Measurements from ENCODE around the gene NUP188. TPM values are rescaled to one million over a fixed set of nuclear protein-coding genes. Genes with fewer than 3 reads are reported as not detected.

Gene NUP188
- total RNA-seq, 1 experiment from 2014 or later, result 98.9 TPM

- no peak for TF ChIP-seq ZNF219 (CRISPR knock-in tag; IDR thresholded peaks at IDR 0.05; ENCODE audit: borderline replicate concordance)
- TF ChIP-seq TEAD1 (CRISPR knock-in tag; IDR thresholded peaks at IDR 0.05), result no peak
- TF ChIP-seq ZNF396 (CRISPR knock-in tag; IDR thresholded peaks at IDR 0.05; ENCODE audit: borderline replicate concordance), result no peak
- TF ChIP-seq AR (CRISPR knock-in tag; IDR thresholded peaks at IDR 0.05), result no peak
- no peak for TF ChIP-seq ZNF671 (CRISPR knock-in tag; IDR thresholded peaks at IDR 0.05)
- no peak for TF ChIP-seq ERG (CRISPR knock-in tag; IDR thresholded peaks at IDR 0.05)
- no peak for TF ChIP-seq ATF1 (CRISPR knock-in tag; IDR thresholded peaks at IDR 0.05)
- no peak for TF ChIP-seq FOXP1 (CRISPR knock-in tag; IDR thresholded peaks at IDR 0.05; ENCODE audit: borderline replicate concordance)
- TF ChIP-seq TCF7 (CRISPR knock-in tag; IDR thresholded peaks at IDR 0.05; ENCODE audit: low read depth), result no peak
These were observed 73.6 kb downstream of the NUP188 start (continued) for GRCh38 chr9:129021091-129021490.

GRCh38 chr9:129022037-129022436 lies 74.5 kb downstream of the NUP188 start:
- CTCF ChIA-PET, result interaction anchor here (0.6 kb wide), 1 partner anchor 727 kb away, joined by 4 read pairs; no protein-coding TSS in a partner anchor
- Mint-ChIP-seq H3K27me3 (ENCODE audit: low read depth) (no peaks in the 10 kb centered on the region), H3K4me3 (no peak overlapping the region), H3K36me3 (peaks cover 8% of the 10 kb centered on the region; the same call in 1 of the 2 replicates), H3K9me3 (no peaks in the 10 kb centered on the region), H3K4me1 (peaks cover 18% of the 10 kb centered on the region), H3K27ac (peak overlapping the region; percentile 56; the same call in 1 of the 2 replicates)
- ATAC-seq (no peak), DNase-seq (ENCODE audit: low spot score) (no peak)
- POLR2A ChIA-PET, result no interaction called here
- TF ChIP-seq AR (CRISPR knock-in tag; IDR thresholded peaks at IDR 0.05) (no peak), JAZF1 (CRISPR knock-in tag; IDR thresholded peaks at IDR 0.05) (no peak), SP1 (CRISPR knock-in tag; conservative IDR thresholded peaks at IDR 0.05) (no peak), MXD4 (CRISPR knock-in tag; IDR thresholded peaks at IDR 0.05; ENCODE audit: borderline replicate concordance) (no peak)

GRCh38 chr9:129023036-129023907 lies 75.8 kb downstream of the NUP188 start:
- ChIA-PET CTCF (interaction anchor here (1.1 kb wide), 1 partner anchor 15 kb away, joined by 4 read pairs; no protein-coding TSS in a partner anchor), POLR2A (interaction anchor here (0.5 kb wide), 1 partner anchor 216 kb away, joined by 3 read pairs; no protein-coding TSS in a partner anchor)
- DNase-seq (ENCODE audit: low spot score) (no peak), ATAC-seq (no peak)
- Mint-ChIP-seq H3K4me1 (peaks cover 23% of the 10 kb centered on the region), H3K36me3 (peaks cover 4% of the 10 kb centered on the region; the same call in 1 of the 2 replicates), H3K9me3 (no peaks in the 10 kb centered on the region), H3K4me3 (no peak overlapping the region), H3K27me3 (ENCODE audit: low read depth) (no peaks in the 10 kb centered on the region), H3K27ac (peak overlapping the region; percentile 86)
- TF ChIP-seq NFYB (CRISPR knock-in tag; conservative IDR thresholded peaks at IDR 0.05; ENCODE audit: low read depth), result no peak
- no peak for TF ChIP-seq IRF2 (CRISPR knock-in tag; IDR thresholded peaks at IDR 0.05; ENCODE audit: borderline replicate concordance, low read depth)
- no peak for TF ChIP-seq EMX1 (CRISPR knock-in tag; IDR thresholded peaks at IDR 0.05)
- TF ChIP-seq SP1 (CRISPR knock-in tag; conservative IDR thresholded peaks at IDR 0.05), result no peak
- no peak for TF ChIP-seq PREB (CRISPR knock-in tag; IDR thresholded peaks at IDR 0.05; ENCODE audit: borderline replicate concordance)
- no peak for TF ChIP-seq OVOL2 (CRISPR knock-in tag; IDR thresholded peaks at IDR 0.05; ENCODE audit: borderline replicate concordance)

All from WTC11 (cell line).